HEK293T (cell line): Measurements from ENCODE around the gene TRPM3.

Experiments
- CTCF ChIA-PET: fragments of 350-600 bp; formaldehyde crosslinking; extraction: SDS; loops from one replicate; lab custom pipeline; 2021; ENCODE audit warnings: antibody characterized with exemption, inconsistent platforms; lab: Yijun Ruan, JAX
- POLR2A ChIA-PET: fragments of 350-600 bp; formaldehyde crosslinking; extraction: SDS; loops from one replicate; lab custom pipeline; 2020; ENCODE audit warnings: antibody characterized with exemption, inconsistent platforms; lab: Yijun Ruan, JAX
- DNase-seq: peaks from one replicate; pipeline ENCODE4 v3.0.0; 2012; ENCODE audit warnings: mixed read lengths; ENCODE audit errors: extremely low spot score
- ARNT ChIP-seq: fragments of 450-650 bp; IDR thresholded peaks from 2 replicates; pipeline ENCODE4 v1.6.1; 2017; ENCODE audit warnings: mild to moderate bottlenecking
- BHLHE40 ChIP-seq: fragments of 450-650 bp; IDR thresholded peaks from 2 replicates; pipeline ENCODE4 v1.6.1; 2016; ENCODE audit warnings: mild to moderate bottlenecking, moderate library complexity, borderline replicate concordance
- CTBP1 ChIP-seq: fragments of 450-650 bp; IDR thresholded peaks from 2 replicates; pipeline ENCODE4 v1.6.1; 2016; ENCODE audit warnings: borderline replicate concordance
- ELF4 ChIP-seq: fragments of 450-650 bp; IDR thresholded peaks from 2 replicates; pipeline ENCODE4 v1.6.1; 2017; ENCODE audit warnings: antibody characterized with exemption
- FOXA1 ChIP-seq: fragments of 450-650 bp; IDR thresholded peaks from 2 replicates; pipeline ENCODE4 v1.6.1; 2016; ENCODE audit warnings: mild to moderate bottlenecking
- FOXK2 ChIP-seq: fragments of 450-650 bp; IDR thresholded peaks from 2 replicates; pipeline ENCODE4 v1.6.1; 2016; ENCODE audit warnings: mild to moderate bottlenecking
- FOXM1 ChIP-seq: fragments of 450-650 bp; IDR thresholded peaks from 2 replicates; pipeline ENCODE4 v1.6.1; 2017; ENCODE audit warnings: mild to moderate bottlenecking, borderline replicate concordance
- HDGF ChIP-seq: fragments of 450-650 bp; IDR thresholded peaks from 2 replicates; pipeline ENCODE4 v1.6.1; 2017; ENCODE audit warnings: antibody characterized with exemption, borderline replicate concordance
- L3MBTL2 ChIP-seq: fragments of 450-650 bp; conservative IDR thresholded peaks from 2 replicates; pipeline ENCODE4 v1.6.1; 2016; ENCODE audit warnings: mild to moderate bottlenecking
- LEF1 ChIP-seq: fragments of 450-650 bp; IDR thresholded peaks from 2 replicates; pipeline ENCODE4 v1.6.1; 2017; ENCODE audit warnings: mild to moderate bottlenecking, borderline replicate concordance
- NFRKB ChIP-seq: fragments of 450-650 bp; IDR thresholded peaks from 2 replicates; pipeline ENCODE4 v1.6.1; 2016; ENCODE audit warnings: mild to moderate bottlenecking, moderate library complexity
- SP1 ChIP-seq: fragments of 450-650 bp; IDR thresholded peaks from 2 replicates; pipeline ENCODE4 v1.6.1; 2017
- SUZ12 ChIP-seq: fragments of 450-650 bp; IDR thresholded peaks from 2 replicates; pipeline ENCODE4 v1.6.1; 2016; ENCODE audit warnings: mild to moderate bottlenecking
- TARDBP ChIP-seq: fragments of 450-650 bp; IDR thresholded peaks from 2 replicates; pipeline ENCODE4 v1.6.1; 2016
- ZNF384 ChIP-seq: fragments of 450-650 bp; IDR thresholded peaks from 2 replicates; pipeline ENCODE4 v1.6.1; 2016
- TF ChIP-seq, protein P1 (sequence below): fragments of 450-650 bp; IDR thresholded peaks from 2 replicates; pipeline ENCODE4 v1.6.1; 2016

TRPM3 gene

GRCh38 chr9:70556771-70557170, 564.6 kb downstream of the TRPM3 start:
- no peak for DNase-seq
- POLR2A ChIA-PET, result no interaction called here
- TF ChIP-seq LEF1 (no peak), FOXK2 (no peak), CTBP1 (no peak), HDGF (no peak), FOXM1 (no peak), ARNT (no peak), ELF4 (no peak), FOXA1 (no peak), NFRKB (no peak), TARDBP (no peak), SUZ12 (no peak), ZNF384 (no peak), L3MBTL2 (no peak), BHLHE40 (no peak), SP1 (no peak)
- TF ChIP-seq, protein P1, sequence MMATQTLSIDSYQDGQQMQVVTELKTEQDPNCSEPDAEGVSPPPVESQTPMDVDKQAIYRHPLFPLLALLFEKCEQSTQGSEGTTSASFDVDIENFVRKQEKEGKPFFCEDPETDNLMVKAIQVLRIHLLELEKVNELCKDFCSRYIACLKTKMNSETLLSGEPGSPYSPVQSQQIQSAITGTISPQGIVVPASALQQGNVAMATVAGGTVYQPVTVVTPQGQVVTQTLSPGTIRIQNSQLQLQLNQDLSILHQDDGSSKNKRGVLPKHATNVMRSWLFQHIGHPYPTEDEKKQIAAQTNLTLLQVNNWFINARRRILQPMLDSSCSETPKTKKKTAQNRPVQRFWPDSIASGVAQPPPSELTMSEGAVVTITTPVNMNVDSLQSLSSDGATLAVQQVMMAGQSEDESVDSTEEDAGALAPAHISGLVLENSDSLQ, result no peak
- CTCF ChIA-PET, result interaction anchor here (0.5 kb wide), 1 partner anchor 17 kb away, joined by 3 read pairs; no protein-coding TSS in a partner anchor

- POLR2A ChIA-PET, result no interaction called here
- CTCF ChIA-PET, result no interaction called here
- TF ChIP-seq CTBP1 (no peak), SUZ12 (no peak), ELF4 (no peak), ARNT (no peak), HDGF (no peak), SP1 (no peak), LEF1 (no peak), FOXA1 (no peak), ZNF384 (no peak), FOXK2 (no peak), FOXM1 (no peak), TARDBP (no peak), L3MBTL2 (no peak), NFRKB (no peak), BHLHE40 (no peak)
- TF ChIP-seq, protein P1, result no peak
- no peak for DNase-seq
These were observed 566.5 kb downstream of the TRPM3 start for GRCh38 chr9:70554881-70555280.

DNA sequence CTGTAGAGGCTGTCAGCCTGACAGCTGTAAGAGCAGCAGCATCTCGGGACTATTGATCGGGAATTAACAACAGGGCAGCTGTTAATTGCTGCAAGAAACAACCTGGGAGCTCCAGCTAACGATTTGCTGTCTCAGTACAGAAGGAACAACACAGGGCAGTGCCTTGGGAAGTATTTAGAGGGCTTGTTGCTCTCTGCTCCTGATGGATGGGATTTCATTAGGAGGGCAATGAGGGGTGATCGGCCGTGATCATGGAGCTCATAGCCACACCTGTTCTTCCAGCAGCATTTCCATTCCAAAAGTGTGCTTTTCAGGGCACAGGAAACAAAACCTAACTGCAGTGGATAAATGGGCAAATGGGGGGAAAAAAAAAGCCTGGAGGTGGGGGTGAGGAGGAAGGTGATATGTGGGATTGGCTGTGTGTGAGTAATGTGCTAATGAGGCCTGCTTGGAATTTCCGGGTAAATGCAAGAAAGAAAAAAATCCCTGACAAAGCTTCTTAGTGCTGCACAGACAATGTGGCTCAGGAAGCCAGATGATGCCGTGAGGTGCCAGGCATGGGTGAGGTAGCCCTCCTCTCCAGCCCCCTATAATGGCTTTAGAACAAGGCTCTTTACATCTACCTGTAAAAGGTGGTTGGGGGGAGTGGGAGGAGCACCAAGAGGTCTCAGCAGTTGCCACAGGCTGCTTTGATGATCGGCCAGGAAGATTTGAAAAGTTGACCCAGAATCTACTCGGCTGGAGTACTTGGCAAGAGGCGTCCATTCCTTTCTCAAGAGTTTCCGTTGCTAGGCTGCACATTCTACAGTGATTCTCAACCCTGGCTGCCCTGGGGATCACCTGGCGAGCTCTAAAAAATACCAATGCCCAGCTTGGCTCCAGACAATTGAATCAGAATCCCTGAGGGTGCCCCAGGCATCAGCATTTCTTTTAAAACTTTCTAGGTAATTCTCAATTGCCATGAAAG, 567.4 kb downstream of the TRPM3 start:
- ChIA-PET CTCF (no interaction called here), POLR2A (no interaction called here)
- TF ChIP-seq FOXM1 (no peak), FOXA1 (no peak), NFRKB (no peak), SUZ12 (no peak), L3MBTL2 (no peak), TARDBP (no peak), BHLHE40 (no peak), ZNF384 (no peak), HDGF (no peak), FOXK2 (no peak), ARNT (no peak), CTBP1 (no peak), LEF1 (no peak), ELF4 (no peak)
- TF ChIP-seq, protein P1, result no peak
- no peak for DNase-seq

DNA sequence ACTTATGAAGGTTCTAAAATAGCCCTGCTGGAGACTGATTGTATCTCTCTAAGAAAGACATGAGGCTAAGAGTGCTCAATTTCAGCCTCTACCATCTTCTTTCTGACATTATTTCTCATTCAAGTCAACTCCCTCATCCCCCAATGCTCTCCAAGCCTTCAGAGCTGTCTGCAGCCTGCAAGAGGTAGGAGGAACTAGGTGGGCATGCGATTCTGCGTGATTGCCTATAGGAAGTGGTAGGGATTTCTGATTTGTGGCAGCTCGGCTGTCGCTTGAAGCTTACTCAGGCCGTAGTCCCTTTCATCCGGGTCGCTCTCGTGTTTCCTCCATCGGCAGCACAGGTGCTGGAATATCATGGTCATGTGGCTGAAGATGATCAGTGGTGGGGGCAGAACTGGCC, 568.9 kb downstream of the TRPM3 start:
- ChIA-PET POLR2A (no interaction called here), CTCF (no interaction called here)
- no peak for DNase-seq
- TF ChIP-seq TARDBP (no peak), FOXA1 (no peak), CTBP1 (no peak)

GRCh38 chr9:70551801-70552200, 569.6 kb downstream of the TRPM3 start:
- no peak for DNase-seq
- ChIA-PET POLR2A (no interaction called here), CTCF (no interaction called here)
- TF ChIP-seq SP1, result no peak

DNA sequence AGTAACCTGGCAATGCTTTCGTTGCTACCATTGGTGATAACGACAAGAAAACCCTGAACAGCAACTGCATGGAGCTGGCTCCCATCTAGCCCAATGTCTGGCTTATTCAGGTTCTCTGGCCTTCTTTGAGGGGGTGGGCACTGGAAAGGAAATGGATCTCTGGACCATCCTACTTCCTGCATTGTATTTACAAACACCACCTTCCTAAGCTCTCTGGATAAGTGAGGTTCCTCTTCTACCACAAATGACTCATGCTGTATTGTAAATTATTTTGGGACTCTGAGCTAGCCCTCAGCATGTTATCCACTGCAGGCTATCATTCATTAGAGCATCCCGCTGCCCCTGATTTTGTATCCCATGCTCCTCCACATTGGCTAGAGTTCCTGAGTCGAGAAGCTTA, 570.0 kb downstream of the TRPM3 start:
- TF ChIP-seq FOXK2 (no peak), ZNF384 (no peak), SUZ12 (no peak), BHLHE40 (no peak), SP1 (no peak), ELF4 (no peak), L3MBTL2 (no peak), LEF1 (no peak), CTBP1 (no peak), ARNT (no peak), HDGF (no peak), FOXM1 (no peak), FOXA1 (no peak), NFRKB (no peak), TARDBP (no peak)
- TF ChIP-seq, protein P1, result no peak
- POLR2A ChIA-PET, result no interaction called here
- DNase-seq, result no peak
- CTCF ChIA-PET, result no interaction called here
